HG03520 (cell line): Measurements from ENCODE around the gene AFF3.

Experiments
- ATAC-seq: cut with Tn5 transposase; IDR thresholded peaks from one replicate; pipeline ENCODE4 v1.9.1; 2021; ENCODE audit warnings: mild to moderate bottlenecking, moderate library complexity; ENCODE audit not compliant: unreplicated experiment

Gene AFF3

GRCh38 chr2:99864561-99865553 is 277.5 kb downstream of the AFF3 start:
- no peak for ATAC-seq

- no peak for ATAC-seq
Measured at GRCh38 chr2:99863903-99864270, 278.5 kb downstream of the AFF3 start.

- ATAC-seq: no peak
Measured at GRCh38 chr2:99863236-99863902, 279.0 kb downstream of the AFF3 start.

GRCh38 chr2:99862566-99862965 is 279.8 kb downstream of the AFF3 start:
- no peak for ATAC-seq

- no peak for ATAC-seq
Measured at GRCh38 chr2:99861376-99861760, 281.0 kb downstream of the AFF3 start.

GRCh38 chr2:99860720-99861375 is 281.5 kb downstream of the AFF3 start:
- no peak for ATAC-seq

- no peak for ATAC-seq
Measured at GRCh38 chr2:99858951-99859596, 283.3 kb downstream of the AFF3 start.

- no peak for ATAC-seq
Measured at GRCh38 chr2:99857867-99858444, 284.4 kb downstream of the AFF3 start.

- no peak for ATAC-seq
Measured at GRCh38 chr2:99857372-99857771, 285.0 kb downstream of the AFF3 start.

- ATAC-seq: no peak
Measured at GRCh38 chr2:99856119-99856518, 286.3 kb downstream of the AFF3 start.

- no peak for ATAC-seq
Measured at GRCh38 chr2:99854236-99854852, 288.0 kb downstream of the AFF3 start.

GRCh38 chr2:99852956-99853355 is 289.4 kb downstream of the AFF3 start:
- no peak for ATAC-seq

GRCh38 chr2:99852376-99852934 is 289.9 kb downstream of the AFF3 start:
- ATAC-seq: no peak

- no peak for ATAC-seq
Measured at GRCh38 chr2:99851811-99852210, 290.6 kb downstream of the AFF3 start.

- ATAC-seq: no peak
Measured at GRCh38 chr2:99851089-99851488, 291.3 kb downstream of the AFF3 start.

GRCh38 chr2:99850084-99850710 is 292.2 kb downstream of the AFF3 start:
- ATAC-seq: no peak

- ATAC-seq: no peak
Measured at GRCh38 chr2:99846462-99847107, 295.8 kb downstream of the AFF3 start.

- ATAC-seq: no peak
Measured at GRCh38 chr2:99845296-99845695, 297.1 kb downstream of the AFF3 start.

- ATAC-seq: no peak
Measured at GRCh38 chr2:99842451-99842850, 299.9 kb downstream of the AFF3 start.
